MM.1S (cell line): Measurements from ENCODE around the gene FUT8.

ENCODE experiments used
- DNase-seq: peaks from one replicate; pipeline ENCODE4 v3.0.0-alpha.2; 2015
- H2AFZ ChIP-seq: fragments of 300-600 bp; sonication (generic); 2 replicates; pipeline ENCODE4 v1.6.0; 2016; ENCODE audit warnings: antibody characterized with exemption, low read length
- H3F3A ChIP-seq: fragments of 300-600 bp; sonication (generic); 2 replicates; pipeline ENCODE4 v1.6.1; 2016; ENCODE audit warnings: mild to moderate bottlenecking, antibody characterized with exemption, low read length, moderate library complexity, mixed read lengths; ENCODE audit not compliant: insufficient read depth
- H3K27ac ChIP-seq: fragments of 300-600 bp; sonication (generic); 2 replicates; pipeline ENCODE4 v1.5.1; 2016; ENCODE audit warnings: mild to moderate bottlenecking, low read length
- H3K27me3 ChIP-seq: fragments of 300-600 bp; sonication (generic); replicated peaks from 2 replicates; pipeline ENCODE4 v1.6.0; 2016; ENCODE audit warnings: low read length; ENCODE audit not compliant: insufficient read depth
- H3K36me3 ChIP-seq: fragments of 300-600 bp; sonication (generic); replicated peaks from 2 replicates; pipeline ENCODE4 v1.6.1; 2016; ENCODE audit warnings: mild to moderate bottlenecking, low read length, mixed read lengths; ENCODE audit not compliant: insufficient read depth
- H3K4me1 ChIP-seq: fragments of 300-600 bp; sonication (generic); 2 replicates; pipeline ENCODE4 v1.6.1; 2016; ENCODE audit warnings: low read length, mixed read lengths
- H3K4me2 ChIP-seq: fragments of 300-600 bp; sonication (generic); 2 replicates; pipeline ENCODE4 v1.6.0; 2016; ENCODE audit warnings: low read depth, low read length
- H3K4me3 ChIP-seq: fragments of 300-600 bp; sonication (generic); 2 replicates; pipeline ENCODE4 v1.5.1; 2016; ENCODE audit warnings: low read length, mixed read lengths
- H3K79me2 ChIP-seq: fragments of 300-600 bp; sonication (generic); 2 replicates; pipeline ENCODE4 v1.6.1; 2016; ENCODE audit warnings: mixed run types, low read length, mixed read lengths
- H3K9ac ChIP-seq: fragments of 300-600 bp; sonication (generic); 2 replicates; pipeline ENCODE4 v1.6.1; 2016; ENCODE audit warnings: low read length, mixed read lengths
- H3K9me2 ChIP-seq: fragments of 300-600 bp; sonication (generic); replicated peaks from 2 replicates; pipeline ENCODE4 v1.6.1; 2016; ENCODE audit warnings: mild to moderate bottlenecking, low read length, mixed read lengths; ENCODE audit not compliant: insufficient read depth
- H3K9me3 ChIP-seq: fragments of 300-600 bp; sonication (generic); replicated peaks from 2 replicates; pipeline ENCODE4 v1.6.1; 2016; ENCODE audit warnings: mild to moderate bottlenecking, low read length, mixed read lengths; ENCODE audit not compliant: insufficient read depth
- H4K20me1 ChIP-seq: fragments of 300-600 bp; sonication (generic); 2 replicates; pipeline ENCODE4 v1.6.1; 2016; ENCODE audit warnings: mild to moderate bottlenecking, low read length, moderate library complexity, mixed read lengths; ENCODE audit not compliant: insufficient read depth
- EZH2 ChIP-seq: fragments of 300-600 bp; sonication (generic); optimal IDR thresholded peaks from 2 replicates; pipeline ENCODE3; 2017; ENCODE audit warnings: low read depth, mild to moderate bottlenecking, antibody characterized with exemption, low read length, mixed read lengths
- EZH2phosphoT487 ChIP-seq: fragments of 300-600 bp; sonication (generic); IDR thresholded peaks from 2 replicates; pipeline ENCODE4 v1.6.1; 2018; ENCODE audit warnings: antibody characterized with exemption, low read length
- TF ChIP-seq, protein P1 (sequence below): fragments of 300-600 bp; sonication (generic); IDR thresholded peaks from 2 replicates; pipeline ENCODE4 v1.5.1; 2016; ENCODE audit warnings: antibody characterized with exemption, low read length, mixed read lengths

FUT8 gene

DNA sequence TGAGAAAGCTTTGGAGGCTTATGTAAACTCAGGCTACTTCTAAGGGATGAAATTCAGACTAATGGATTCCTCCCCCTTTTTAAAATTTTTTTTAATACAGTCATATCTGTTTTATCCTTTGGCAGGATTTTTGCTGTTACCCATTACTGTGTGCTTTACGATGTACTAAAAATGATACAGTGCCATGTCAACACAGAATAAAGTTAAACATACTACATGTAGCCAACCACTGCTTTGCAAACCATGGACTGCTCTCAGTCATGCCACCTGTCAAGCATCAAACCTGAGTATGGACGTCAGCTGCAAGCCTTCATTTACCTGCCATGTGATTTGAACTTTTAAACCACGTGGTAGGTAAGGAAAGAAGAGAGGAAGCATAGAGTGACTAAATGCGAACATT lies 325.8 kb downstream of the FUT8 start:
- H3K79me2 ChIP-seq = no peaks in the 10 kb centered on the region
- no peaks in the 10 kb centered on the region for H3K9me2 ChIP-seq
- no peaks in the 10 kb centered on the region for H3F3A ChIP-seq
- TF ChIP-seq EZH2phosphoT487 (no peak), EZH2 (no peak)
- TF ChIP-seq, protein P1, sequence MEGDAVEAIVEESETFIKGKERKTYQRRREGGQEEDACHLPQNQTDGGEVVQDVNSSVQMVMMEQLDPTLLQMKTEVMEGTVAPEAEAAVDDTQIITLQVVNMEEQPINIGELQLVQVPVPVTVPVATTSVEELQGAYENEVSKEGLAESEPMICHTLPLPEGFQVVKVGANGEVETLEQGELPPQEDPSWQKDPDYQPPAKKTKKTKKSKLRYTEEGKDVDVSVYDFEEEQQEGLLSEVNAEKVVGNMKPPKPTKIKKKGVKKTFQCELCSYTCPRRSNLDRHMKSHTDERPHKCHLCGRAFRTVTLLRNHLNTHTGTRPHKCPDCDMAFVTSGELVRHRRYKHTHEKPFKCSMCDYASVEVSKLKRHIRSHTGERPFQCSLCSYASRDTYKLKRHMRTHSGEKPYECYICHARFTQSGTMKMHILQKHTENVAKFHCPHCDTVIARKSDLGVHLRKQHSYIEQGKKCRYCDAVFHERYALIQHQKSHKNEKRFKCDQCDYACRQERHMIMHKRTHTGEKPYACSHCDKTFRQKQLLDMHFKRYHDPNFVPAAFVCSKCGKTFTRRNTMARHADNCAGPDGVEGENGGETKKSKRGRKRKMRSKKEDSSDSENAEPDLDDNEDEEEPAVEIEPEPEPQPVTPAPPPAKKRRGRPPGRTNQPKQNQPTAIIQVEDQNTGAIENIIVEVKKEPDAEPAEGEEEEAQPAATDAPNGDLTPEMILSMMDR = no peak
- H3K4me1 ChIP-seq = no peaks in the 10 kb centered on the region
- H3K9ac ChIP-seq = no peak overlapping the region
- no peaks in the 10 kb centered on the region for H3K9me3 ChIP-seq
- no peaks in the 10 kb centered on the region for H3K27me3 ChIP-seq
- H3K4me2 ChIP-seq = no peak overlapping the region
- no peak overlapping the region for H3K27ac ChIP-seq
- no peaks in the 10 kb centered on the region for H3K36me3 ChIP-seq
- no peak overlapping the region for H3K4me3 ChIP-seq
- DNase-seq = no peak
- H4K20me1 ChIP-seq = no peaks in the 10 kb centered on the region
- H2AFZ ChIP-seq = no peak overlapping the region

DNA sequence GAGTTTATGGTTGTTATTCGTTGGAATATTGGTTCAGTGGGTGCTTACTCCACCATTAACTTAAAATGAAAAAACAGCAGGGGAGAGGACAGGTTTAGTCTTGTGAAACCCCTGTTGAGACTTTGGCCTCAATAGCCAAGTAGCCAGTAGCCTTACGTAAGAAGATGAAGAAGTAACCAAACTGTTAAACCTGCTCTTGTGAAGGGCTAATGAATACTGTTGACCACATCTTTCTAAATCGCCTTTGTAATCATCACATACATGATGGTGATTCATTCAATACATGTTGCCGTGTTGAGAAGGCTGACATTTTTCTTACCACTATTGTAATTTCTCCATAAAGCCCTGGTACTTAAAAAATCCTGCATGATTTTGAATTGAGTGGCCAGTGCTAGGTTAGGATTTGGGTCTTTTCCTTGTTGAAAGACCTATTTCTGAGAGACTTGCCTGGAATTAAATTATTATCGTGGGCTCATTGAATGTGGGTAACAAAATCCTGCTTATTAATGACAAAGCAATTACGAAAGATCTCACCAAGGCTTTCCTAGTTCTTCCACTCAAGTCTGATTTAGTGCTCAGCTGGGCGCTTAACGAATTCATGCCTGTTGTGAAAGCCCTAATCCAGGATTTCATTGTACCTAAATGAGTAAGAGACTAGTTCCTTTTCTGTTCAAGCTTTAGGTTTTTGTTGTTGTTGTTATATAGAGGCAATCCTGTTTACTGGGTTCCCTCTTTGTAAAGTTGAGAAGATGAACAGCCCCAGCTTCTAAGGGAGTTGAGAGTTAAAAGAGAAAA lies 333.1 kb downstream of the FUT8 start:
- no peak for DNase-seq
- no peaks in the 10 kb centered on the region for H3K4me1 ChIP-seq
- no peaks in the 10 kb centered on the region for H3K9me3 ChIP-seq
- no peaks in the 10 kb centered on the region for H3K27me3 ChIP-seq
- H3K27ac ChIP-seq = no peak overlapping the region
- H3K36me3 ChIP-seq = no peaks in the 10 kb centered on the region
- TF ChIP-seq EZH2 = no peak
- TF ChIP-seq EZH2phosphoT487 = no peak
- TF ChIP-seq, protein P1 = no peak
- no peaks in the 10 kb centered on the region for H4K20me1 ChIP-seq
- no peaks in the 10 kb centered on the region for H3K79me2 ChIP-seq
- H3K9ac ChIP-seq = no peak overlapping the region
- no peak overlapping the region for H3K4me3 ChIP-seq
- no peak overlapping the region for H3K4me2 ChIP-seq
- no peaks in the 10 kb centered on the region for H3K9me2 ChIP-seq
- H2AFZ ChIP-seq = no peak overlapping the region
- H3F3A ChIP-seq = no peaks in the 10 kb centered on the region

DNA sequence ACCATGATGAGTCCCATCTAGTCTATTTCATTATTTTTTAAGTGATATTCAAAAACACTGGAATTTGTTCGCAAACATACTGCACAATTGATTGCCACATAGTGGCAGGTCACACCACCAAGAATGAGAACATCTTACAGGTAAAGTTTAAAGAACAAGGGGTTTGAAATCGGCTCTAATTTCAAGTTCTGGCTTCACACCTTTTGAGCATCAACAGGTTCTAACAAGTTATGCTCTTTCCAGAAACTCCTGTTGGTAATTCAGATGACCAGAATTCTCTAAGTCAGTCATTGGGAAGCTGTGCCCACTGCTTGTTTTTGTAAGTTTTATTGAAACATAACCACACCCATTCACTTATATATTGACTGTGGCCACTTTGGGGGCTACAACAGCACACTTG lies 336.3 kb downstream of the FUT8 start:
- Histone ChIP-seq H2AFZ (no peak overlapping the region), H3K9me3 (no peaks in the 10 kb centered on the region), H3K27ac (no peak overlapping the region), H3K9ac (no peak overlapping the region), H3K4me2 (no peak overlapping the region), H3K9me2 (no peaks in the 10 kb centered on the region), H4K20me1 (no peaks in the 10 kb centered on the region), H3K27me3 (no peaks in the 10 kb centered on the region), H3K4me1 (no peaks in the 10 kb centered on the region), H3K79me2 (no peaks in the 10 kb centered on the region), H3F3A (no peaks in the 10 kb centered on the region), H3K36me3 (no peaks in the 10 kb centered on the region), H3K4me3 (no peak overlapping the region)
- DNase-seq = no peak
- TF ChIP-seq EZH2 (no peak), EZH2phosphoT487 (no peak)
- TF ChIP-seq, protein P1 = no peak
